ENCODE data around the gene PLXNA4. TPM values are rescaled to one million over a fixed set of nuclear protein-coding genes. Genes with fewer than 3 reads are reported as not detected.

Gene PLXNA4
- total RNA-seq, 1 experiment from 2014 or later: not detected

DNA sequence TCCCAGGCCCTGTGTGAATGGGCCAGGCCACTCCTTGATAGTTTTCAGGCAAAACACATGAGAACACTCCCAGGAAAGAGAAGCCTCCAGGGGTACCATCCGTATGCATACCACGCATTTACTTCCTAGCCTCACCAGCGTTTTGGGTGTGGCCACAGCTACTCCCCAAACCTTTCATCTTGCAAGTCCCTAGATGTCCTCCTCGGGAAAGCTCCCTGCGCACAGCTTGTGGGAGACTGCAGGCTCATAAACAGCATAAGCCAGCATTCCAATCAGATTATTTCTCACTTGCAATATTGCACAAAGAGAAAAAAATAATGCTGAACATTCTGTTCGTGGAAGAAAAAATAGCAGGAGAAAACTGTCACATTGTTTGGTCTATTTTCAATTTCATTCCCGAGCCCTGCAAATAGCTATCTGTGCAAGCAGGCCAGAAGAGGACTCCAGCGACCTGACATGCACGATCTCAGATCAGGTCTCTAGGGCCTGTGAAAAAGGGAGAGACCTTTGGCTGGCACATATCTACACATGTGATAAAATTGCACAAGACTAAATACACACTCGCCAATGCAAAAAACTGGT is 175.6 kb downstream of the PLXNA4 start:
- Histone ChIP-seq H4K20me1 (ENCODE audit: insufficient read depth) (no peaks in the 10 kb centered on the region), H3K9me3 (ENCODE audit: control insufficient read depth in 1 of 2, insufficient read depth in 1 of 2, low read depth in 1 of 2, low read length in 2 of 2) (no peaks in the 10 kb centered on the region), H3K9me2 (ENCODE audit: insufficient read depth) (no peaks in the 10 kb centered on the region), H3K27me3 (ENCODE audit: insufficient read depth, low read length) (peaks cover 32% of the 10 kb centered on the region), H2AFZ (ENCODE audit: low read depth, low read length, poor library complexity, severe bottlenecking) (no peak overlapping the region), H3K79me2 (ENCODE audit: insufficient read depth, low read length) (no peaks in the 10 kb centered on the region), H3K4me1 (ENCODE audit: control insufficient read depth in 1 of 2, insufficient read depth in 2 of 2, low read length in 2 of 2) (no peaks in the 10 kb centered on the region), H3K27ac (ENCODE audit: low read depth, low read length) (no peak overlapping the region), H3K9ac (ENCODE audit: low read length) (no peak overlapping the region), H3K4me2 (ENCODE audit: low read length) (no peak overlapping the region), H3K36me3 (ENCODE audit: control insufficient read depth in 1 of 2, insufficient read depth in 2 of 2, low read length in 2 of 2) (no peaks in the 10 kb centered on the region), H3K4me3 (replicated peaks in 1 of 2; ENCODE audit: low read depth in 1 of 2, low read length in 2 of 2) (no peak overlapping the region)
- ChIA-PET POLR2A (no interaction called here), RAD21 (ENCODE audit: low non-redundant PET in 1 of 2, low total read pairs in 2 of 2, uncharacterized antibody in 2 of 2, unreplicated experiment in 2 of 2) (no interaction called here), CTCF (no interaction called here)
- DNase-seq (ENCODE audit: low read depth, low spot score) (no peak), ATAC-seq (no peak)
- TF ChIP-seq CEBPB (IDR thresholded peaks at IDR 0.05; ENCODE audit: low read depth) (no peak), ZNF274 (IDR thresholded peaks at IDR 0.05; ENCODE audit: low read depth, low read length) (no peak), POLR2AphosphoS5 (IDR thresholded peaks at IDR 0.05; ENCODE audit: low read depth, low read length) (no peak), SRF (IDR thresholded peaks at IDR 0.05; ENCODE audit: low read depth) (no peak), SIN3A (IDR thresholded peaks at IDR 0.05; ENCODE audit: low read depth) (no peak), SP1 (IDR thresholded peaks at IDR 0.05; ENCODE audit: low read depth) (no peak), TCF7L2 (IDR thresholded peaks at IDR 0.05; ENCODE audit: borderline replicate concordance, extremely low read depth, insufficient read depth, insufficient read length) (no peak), EGR1 (IDR thresholded peaks at IDR 0.05; ENCODE audit: low read depth) (no peak), FOSL1 (IDR thresholded peaks at IDR 0.05; ENCODE audit: low read depth) (no peak), ELF1 (IDR thresholded peaks at IDR 0.05; ENCODE audit: borderline replicate concordance, low read depth) (no peak), JUND (IDR thresholded peaks at IDR 0.05) (no peak)
- TF ChIP-seq, protein P1, sequence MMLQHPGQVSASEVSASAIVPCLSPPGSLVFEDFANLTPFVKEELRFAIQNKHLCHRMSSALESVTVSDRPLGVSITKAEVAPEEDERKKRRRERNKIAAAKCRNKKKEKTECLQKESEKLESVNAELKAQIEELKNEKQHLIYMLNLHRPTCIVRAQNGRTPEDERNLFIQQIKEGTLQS (IDR thresholded peaks at IDR 0.05): no peak
- TF ChIP-seq, protein P2, sequence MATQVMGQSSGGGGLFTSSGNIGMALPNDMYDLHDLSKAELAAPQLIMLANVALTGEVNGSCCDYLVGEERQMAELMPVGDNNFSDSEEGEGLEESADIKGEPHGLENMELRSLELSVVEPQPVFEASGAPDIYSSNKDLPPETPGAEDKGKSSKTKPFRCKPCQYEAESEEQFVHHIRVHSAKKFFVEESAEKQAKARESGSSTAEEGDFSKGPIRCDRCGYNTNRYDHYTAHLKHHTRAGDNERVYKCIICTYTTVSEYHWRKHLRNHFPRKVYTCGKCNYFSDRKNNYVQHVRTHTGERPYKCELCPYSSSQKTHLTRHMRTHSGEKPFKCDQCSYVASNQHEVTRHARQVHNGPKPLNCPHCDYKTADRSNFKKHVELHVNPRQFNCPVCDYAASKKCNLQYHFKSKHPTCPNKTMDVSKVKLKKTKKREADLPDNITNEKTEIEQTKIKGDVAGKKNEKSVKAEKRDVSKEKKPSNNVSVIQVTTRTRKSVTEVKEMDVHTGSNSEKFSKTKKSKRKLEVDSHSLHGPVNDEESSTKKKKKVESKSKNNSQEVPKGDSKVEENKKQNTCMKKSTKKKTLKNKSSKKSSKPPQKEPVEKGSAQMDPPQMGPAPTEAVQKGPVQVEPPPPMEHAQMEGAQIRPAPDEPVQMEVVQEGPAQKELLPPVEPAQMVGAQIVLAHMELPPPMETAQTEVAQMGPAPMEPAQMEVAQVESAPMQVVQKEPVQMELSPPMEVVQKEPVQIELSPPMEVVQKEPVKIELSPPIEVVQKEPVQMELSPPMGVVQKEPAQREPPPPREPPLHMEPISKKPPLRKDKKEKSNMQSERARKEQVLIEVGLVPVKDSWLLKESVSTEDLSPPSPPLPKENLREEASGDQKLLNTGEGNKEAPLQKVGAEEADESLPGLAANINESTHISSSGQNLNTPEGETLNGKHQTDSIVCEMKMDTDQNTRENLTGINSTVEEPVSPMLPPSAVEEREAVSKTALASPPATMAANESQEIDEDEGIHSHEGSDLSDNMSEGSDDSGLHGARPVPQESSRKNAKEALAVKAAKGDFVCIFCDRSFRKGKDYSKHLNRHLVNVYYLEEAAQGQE (IDR thresholded peaks at IDR 0.05; ENCODE audit: low read depth): no peak
- TF ChIP-seq, protein P3, sequence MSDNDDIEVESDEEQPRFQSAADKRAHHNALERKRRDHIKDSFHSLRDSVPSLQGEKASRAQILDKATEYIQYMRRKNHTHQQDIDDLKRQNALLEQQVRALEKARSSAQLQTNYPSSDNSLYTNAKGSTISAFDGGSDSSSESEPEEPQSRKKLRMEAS (IDR thresholded peaks at IDR 0.05): no peak
- TF ChIP-seq, protein P4, sequence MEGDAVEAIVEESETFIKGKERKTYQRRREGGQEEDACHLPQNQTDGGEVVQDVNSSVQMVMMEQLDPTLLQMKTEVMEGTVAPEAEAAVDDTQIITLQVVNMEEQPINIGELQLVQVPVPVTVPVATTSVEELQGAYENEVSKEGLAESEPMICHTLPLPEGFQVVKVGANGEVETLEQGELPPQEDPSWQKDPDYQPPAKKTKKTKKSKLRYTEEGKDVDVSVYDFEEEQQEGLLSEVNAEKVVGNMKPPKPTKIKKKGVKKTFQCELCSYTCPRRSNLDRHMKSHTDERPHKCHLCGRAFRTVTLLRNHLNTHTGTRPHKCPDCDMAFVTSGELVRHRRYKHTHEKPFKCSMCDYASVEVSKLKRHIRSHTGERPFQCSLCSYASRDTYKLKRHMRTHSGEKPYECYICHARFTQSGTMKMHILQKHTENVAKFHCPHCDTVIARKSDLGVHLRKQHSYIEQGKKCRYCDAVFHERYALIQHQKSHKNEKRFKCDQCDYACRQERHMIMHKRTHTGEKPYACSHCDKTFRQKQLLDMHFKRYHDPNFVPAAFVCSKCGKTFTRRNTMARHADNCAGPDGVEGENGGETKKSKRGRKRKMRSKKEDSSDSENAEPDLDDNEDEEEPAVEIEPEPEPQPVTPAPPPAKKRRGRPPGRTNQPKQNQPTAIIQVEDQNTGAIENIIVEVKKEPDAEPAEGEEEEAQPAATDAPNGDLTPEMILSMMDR (IDR thresholded peaks at IDR 0.05 in 2 of 3, conservative IDR thresholded peaks at IDR 0.05 in 1 of 3; ENCODE audit: borderline replicate concordance in 1 of 3, insufficient read depth in 1 of 3, low read depth in 2 of 3, low read length in 2 of 3): no peak
- TF ChIP-seq, protein P5, sequence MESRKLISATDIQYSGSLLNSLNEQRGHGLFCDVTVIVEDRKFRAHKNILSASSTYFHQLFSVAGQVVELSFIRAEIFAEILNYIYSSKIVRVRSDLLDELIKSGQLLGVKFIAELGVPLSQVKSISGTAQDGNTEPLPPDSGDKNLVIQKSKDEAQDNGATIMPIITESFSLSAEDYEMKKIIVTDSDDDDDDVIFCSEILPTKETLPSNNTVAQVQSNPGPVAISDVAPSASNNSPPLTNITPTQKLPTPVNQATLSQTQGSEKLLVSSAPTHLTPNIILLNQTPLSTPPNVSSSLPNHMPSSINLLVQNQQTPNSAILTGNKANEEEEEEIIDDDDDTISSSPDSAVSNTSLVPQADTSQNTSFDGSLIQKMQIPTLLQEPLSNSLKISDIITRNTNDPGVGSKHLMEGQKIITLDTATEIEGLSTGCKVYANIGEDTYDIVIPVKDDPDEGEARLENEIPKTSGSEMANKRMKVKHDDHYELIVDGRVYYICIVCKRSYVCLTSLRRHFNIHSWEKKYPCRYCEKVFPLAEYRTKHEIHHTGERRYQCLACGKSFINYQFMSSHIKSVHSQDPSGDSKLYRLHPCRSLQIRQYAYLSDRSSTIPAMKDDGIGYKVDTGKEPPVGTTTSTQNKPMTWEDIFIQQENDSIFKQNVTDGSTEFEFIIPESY (IDR thresholded peaks at IDR 0.05; ENCODE audit: extremely low read depth, insufficient replicate concordance, low read length): no peak
- no TSS peak for BruUV-seq (replicated peaks)
- intact Hi-C loops (cut with micrococcal nuclease): no loop called here
